ENCODE results near the gene LMNTD2.

The LMNTD2 gene

GRCh38 chr11:538431-539051 lies 22.0 kb downstream of the LMNTD2 start:
- no peaks in the 10 kb centered on the region for H4K20me1 ChIP-seq (ENCODE audit: insufficient read depth, low read length)
- H3K36me3 ChIP-seq (ENCODE audit: insufficient read depth, low read length) = no peaks in the 10 kb centered on the region; the same call in 1 of the 2 replicates
- H3K27ac ChIP-seq (ENCODE audit: low read depth, low read length, poor library complexity, severe bottlenecking) = no peak overlapping the region
- peaks cover 5% of the 10 kb centered on the region; the same call in 1 of the 2 replicates for H3F3A ChIP-seq (ENCODE audit: insufficient read depth, low read length)
- no peak overlapping the region for H3K4me3 ChIP-seq (ENCODE audit: low read depth, low read length, poor library complexity, severe bottlenecking)
- TF ChIP-seq CTCF (IDR thresholded peaks at IDR 0.05; ENCODE audit: low read length) (no peak), EZH2 (IDR thresholded peaks at IDR 0.05; ENCODE audit: borderline replicate concordance, low read length) (no peak)
- no peak overlapping the region for H3K4me2 ChIP-seq (ENCODE audit: low read length)
- peaks cover 31% of the 10 kb centered on the region for H3K4me1 ChIP-seq (ENCODE audit: insufficient read depth, low read length, severe bottlenecking)
- no peak overlapping the region for H3K9ac ChIP-seq (ENCODE audit: low read length)
- H3K9me3 ChIP-seq (ENCODE audit: low read length) = no peaks in the 10 kb centered on the region
- H3K9me2 ChIP-seq (ENCODE audit: low read depth, low read length) = no peaks in the 10 kb centered on the region
- no peaks in the 10 kb centered on the region for H3K27me3 ChIP-seq (ENCODE audit: insufficient read depth, low read length)
- no peaks in the 10 kb centered on the region for H3K79me2 ChIP-seq (ENCODE audit: insufficient read depth, low read length)
- no peak overlapping the region for H2AFZ ChIP-seq (ENCODE audit: low read length)

- Histone ChIP-seq H3K9me3 (ENCODE audit: low read length) (no peaks in the 10 kb centered on the region), H3K36me3 (ENCODE audit: insufficient read depth, low read length) (peaks cover 4% of the 10 kb centered on the region; the same call in 1 of the 2 replicates), H3K9ac (ENCODE audit: low read length) (peak overlapping the region; percentile 50; the same call in 1 of the 2 replicates), H3K27me3 (ENCODE audit: insufficient read depth, low read length) (no peaks in the 10 kb centered on the region), H3K27ac (ENCODE audit: low read depth, low read length, poor library complexity, severe bottlenecking) (peak overlapping the region; percentile 20), H3K4me1 (ENCODE audit: insufficient read depth, low read length, severe bottlenecking) (peaks cover 31% of the 10 kb centered on the region), H4K20me1 (ENCODE audit: insufficient read depth, low read length) (no peaks in the 10 kb centered on the region), H3K4me2 (ENCODE audit: low read length) (peak overlapping the region; percentile 65), H3K79me2 (ENCODE audit: insufficient read depth, low read length) (no peaks in the 10 kb centered on the region), H3K4me3 (ENCODE audit: low read depth, low read length, poor library complexity, severe bottlenecking) (peak overlapping the region; percentile 71), H3F3A (ENCODE audit: insufficient read depth, low read length) (peaks cover 5% of the 10 kb centered on the region; the same call in 1 of the 2 replicates), H3K9me2 (ENCODE audit: low read depth, low read length) (no peaks in the 10 kb centered on the region), H2AFZ (ENCODE audit: low read length) (no peak overlapping the region)
- TF ChIP-seq EZH2 (IDR thresholded peaks at IDR 0.05; ENCODE audit: borderline replicate concordance, low read length) (no peak), CTCF (IDR thresholded peaks at IDR 0.05; ENCODE audit: low read length) (no peak)
These were observed 22.7 kb downstream of the LMNTD2 start for GRCh38 chr11:537622-538430.

- Histone ChIP-seq H3K27me3 (ENCODE audit: insufficient read depth, low read length) (no peaks in the 10 kb centered on the region), H4K20me1 (ENCODE audit: insufficient read depth, low read length) (no peaks in the 10 kb centered on the region), H3K9ac (ENCODE audit: low read length) (peak within 1 kb of the TSS; percentile 72), H3K79me2 (ENCODE audit: insufficient read depth, low read length) (no peaks in the 10 kb centered on the region), H3K4me2 (ENCODE audit: low read length) (peak within 1 kb of the TSS; percentile 65), H3K9me2 (ENCODE audit: low read depth, low read length) (no peaks in the 10 kb centered on the region), H3K9me3 (ENCODE audit: low read length) (no peaks in the 10 kb centered on the region), H2AFZ (ENCODE audit: low read length) (no peak within 1 kb of the TSS), H3K4me1 (ENCODE audit: insufficient read depth, low read length, severe bottlenecking) (peaks cover 28% of the 10 kb centered on the region), H3K27ac (ENCODE audit: low read depth, low read length, poor library complexity, severe bottlenecking) (peak within 1 kb of the TSS; percentile 84), H3K4me3 (ENCODE audit: low read depth, low read length, poor library complexity, severe bottlenecking) (peak within 1 kb of the TSS; percentile 71), H3F3A (ENCODE audit: insufficient read depth, low read length) (peaks cover 5% of the 10 kb centered on the region; the same call in 1 of the 2 replicates), H3K36me3 (ENCODE audit: insufficient read depth, low read length) (peaks cover 12% of the 10 kb centered on the region; the same call in 1 of the 2 replicates)
- TF ChIP-seq EZH2 (IDR thresholded peaks at IDR 0.05; ENCODE audit: borderline replicate concordance, low read length) (no peak), CTCF (IDR thresholded peaks at IDR 0.05; ENCODE audit: low read length) (no peak)
These were observed 23.5 kb downstream of the LMNTD2 start, which contains the start of gene LRRC56 for GRCh38 chr11:536841-537621. LRRC56 (plus strand) TSS chr11:537527; CDS start chr11:540685, 3,158 bp downstream.
